Measurements from ENCODE around the gene AFTPH.
A peak's percentile ranks its signal among the peaks of the same experiment; 100 is the strongest.

Gene AFTPH

GRCh38 chr2:64548761-64549160, 24.6 kb downstream of the AFTPH start:
- ChIA-PET POLR2A (no interaction called here), CTCF (interaction anchor here (0.9 to 1.8 kb wide), 4 partner anchors 12 to 218 kb away, joined by 3 to 8 read pairs (median 6); partner anchors contain the start of gene AFTPH)
- no peak for TF ChIP-seq CTCF (IDR thresholded peaks at IDR 0.05; ENCODE audit: insufficient read depth, low read length, missing control alignments)
- DNase-seq (ENCODE audit: low read depth, low spot score) = no peak
- no peak overlapping the region for H3K4me3 ChIP-seq (ENCODE audit: low read depth, low read length)

GRCh38 chr2:64550042-64550441, 25.9 kb downstream of the AFTPH start:
- no peak for TF ChIP-seq CTCF (IDR thresholded peaks at IDR 0.05; ENCODE audit: insufficient read depth, low read length, missing control alignments)
- no peak overlapping the region for H3K4me3 ChIP-seq (ENCODE audit: low read depth, low read length)
- ChIA-PET POLR2A (no interaction called here), CTCF (interaction anchor here (0.9 to 2.4 kb wide), 5 partner anchors 11 to 323 kb away, joined by 3 to 20 read pairs (median 6); partner anchors contain the start of gene AFTPH)
- no peak for DNase-seq (ENCODE audit: low read depth, low spot score)

GRCh38 chr2:64551851-64552250, 27.7 kb downstream of the AFTPH start:
- CTCF ChIA-PET = interaction anchor here (1.0 to 4.8 kb wide), 7 partner anchors 9 to 221 kb away, joined by 3 to 41 read pairs (median 6); partner anchors contain the start of gene AFTPH
- POLR2A ChIA-PET = no interaction called here
- no peak for TF ChIP-seq CTCF (IDR thresholded peaks at IDR 0.05; ENCODE audit: insufficient read depth, low read length, missing control alignments)
- H3K4me3 ChIP-seq (ENCODE audit: low read depth, low read length) = no peak overlapping the region
- no peak for DNase-seq (ENCODE audit: low read depth, low spot score)

- no peak for TF ChIP-seq CTCF (IDR thresholded peaks at IDR 0.05; ENCODE audit: insufficient read depth, low read length, missing control alignments)
- POLR2A ChIA-PET = no interaction called here
- CTCF ChIA-PET = interaction anchor here (1.4 to 4.8 kb wide), 3 partner anchors 9 to 223 kb away, joined by 3 to 41 read pairs (median 23); partner anchors contain the start of gene AFTPH
These were observed 30.0 kb downstream of the AFTPH start for GRCh38 chr2:64554117-64554516.

GRCh38 chr2:64558445-64559081, 34.4 kb downstream of the AFTPH start:
- ChIA-PET CTCF (interaction anchor here (1.3 to 12.9 kb wide), 5 partner anchors 9 to 317 kb away, joined by 4 to 194 read pairs (median 4); partner anchors contain the start of gene AFTPH), POLR2A (no interaction called here)
- H3K4me3 ChIP-seq (ENCODE audit: low read depth, low read length) = no peak overlapping the region
- DNase-seq (ENCODE audit: low read depth, low spot score) = no peak
- no peak for TF ChIP-seq CTCF (IDR thresholded peaks at IDR 0.05; ENCODE audit: insufficient read depth, low read length, missing control alignments)

More at GRCh38 chr2:64554117-64554516, 30.0 kb downstream of the AFTPH start:
- DNase-seq (ENCODE audit: low read depth, low spot score) = no peak
- no peak overlapping the region for H3K4me3 ChIP-seq (ENCODE audit: low read depth, low read length)

GRCh38 chr2:64562148-64562784, 38.1 kb downstream of the AFTPH start:
- ChIA-PET CTCF (interaction anchor here (0.7 to 12.9 kb wide), 18 partner anchors 8 to 513 kb away, joined by 3 to 194 read pairs (median 6); partner anchors contain the start of gene AFTPH), POLR2A (no interaction called here)
- TF ChIP-seq CTCF (IDR thresholded peaks at IDR 0.05; ENCODE audit: insufficient read depth, low read length, missing control alignments) = peak; percentile 15
- H3K4me3 ChIP-seq (ENCODE audit: low read depth, low read length) = no peak overlapping the region
- DNase-seq (ENCODE audit: low read depth, low spot score) = no peak

Data from AG04449 (cell line).